A549 (cell line): ENCODE measurements around the gene ZNF22. TPM values are rescaled to one million over a fixed set of nuclear protein-coding genes. Genes with fewer than 3 reads are reported as not detected.

Experiments used
- ATAC-seq, 2 experiments: fragments of 200-7000 bp in 1 of 2; fragments of >200 bp in 1 of 2; cut with Nextera tagmentation in 1 of 2; cut with Tn5 transposase in 1 of 2; 3 replicates each; pipeline versions ENCODE4 v1.8.0 to v1.9.1; 2018 to 2020; ENCODE audit warnings: mild to moderate bottlenecking in 1 of 2, moderate library complexity in 1 of 2
- CTCF ChIA-PET: fragments of 300-600 bp; sonication (Branson Sonifier 250); formaldehyde crosslinking; extraction: SDS; loops from one replicate; lab custom pipeline; 2021; ENCODE audit warnings: antibody characterized with exemption, inconsistent platforms; lab: Yijun Ruan, JAX
- POLR2A ChIA-PET: fragments of 350-600 bp; formaldehyde crosslinking; extraction: SDS; loops from one replicate; lab custom pipeline; 2021; ENCODE audit warnings: antibody characterized with exemption, inconsistent platforms; lab: Yijun Ruan, JAX
- DNase-seq, 2 experiments: peaks; one replicate each; pipeline versions ENCODE4 v3.0.0 to v3.0.0-alpha.2; 2011 to 2016; ENCODE audit warnings: low read depth in 1 of 2, low spot score in 1 of 2
- FAIRE-seq: peaks from 2 replicates; lab custom pipeline; 2011; peaks lifted over from hg19 to GRCh38; lab: Jason Lieb, UNC
- H3K27ac ChIP-seq, 2 experiments: fragments of >200 bp; sonication (Bioruptor Twin); formaldehyde crosslinking; 3 replicates each; pipeline ENCODE4 v1.5.1; 2016 to 2017
- H3K4me1 ChIP-seq: fragments of >200 bp; sonication (Bioruptor Twin); formaldehyde crosslinking; 3 replicates; pipeline ENCODE4 v1.6.1; 2016
- H3K4me2 ChIP-seq: fragments of >200 bp; sonication (Bioruptor Twin); formaldehyde crosslinking; 3 replicates; pipeline ENCODE4 v1.6.1; 2016
- H3K4me3 ChIP-seq: fragments of >200 bp; sonication (Bioruptor Twin); formaldehyde crosslinking; 3 replicates; pipeline ENCODE4 v1.5.1; 2016
- H3K9me3 ChIP-seq: fragments of >200 bp; sonication (Bioruptor Twin); formaldehyde crosslinking; 3 replicates; pipeline ENCODE4 v1.6.1; 2016
- CBX2 ChIP-seq: fragments of 200-600 bp; sonication (generic); IDR thresholded peaks from 2 replicates; pipeline ENCODE4 v1.6.1; 2016; ENCODE audit warnings: low read depth, mild to moderate bottlenecking, borderline replicate concordance
- EHF ChIP-seq: fragments of 250-450 bp; sonication (Bioruptor Pico); IDR thresholded peaks from 2 replicates; pipeline ENCODE4 v1.5.0; 2020; ENCODE audit warnings: mild to moderate bottlenecking
- EHMT2 ChIP-seq: fragments of 200-600 bp; sonication (generic); IDR thresholded peaks from 2 replicates; pipeline ENCODE4 v1.6.1; 2016; ENCODE audit warnings: antibody characterized with exemption, low read depth, mild to moderate bottlenecking, moderate library complexity
- EP300 ChIP-seq, 2 experiments: fragments of >200 bp; sonication (Bioruptor Twin); formaldehyde crosslinking; IDR thresholded peaks; 2 replicates in 1 of 2; 3 replicates in 1 of 2; pipeline ENCODE4 v1.6.1; 2016 to 2017
- FOSL2 ChIP-seq, 2 experiments: fragments of 450-650 bp in 1 of 2; fragments of >200 bp in 1 of 2; sonication (Bioruptor Twin) in 1 of 2; formaldehyde crosslinking; IDR thresholded peaks; 2 replicates each; pipeline versions ENCODE4 v1.5.0 to v1.6.1; 2016 to 2020; ENCODE audit warnings: mild to moderate bottlenecking in 1 of 2, moderate library complexity in 1 of 2
- FOXS1 ChIP-seq: fragments of 250-450 bp; sonication (Bioruptor Pico); IDR thresholded peaks from 2 replicates; pipeline ENCODE4 v1.5.0; 2020; ENCODE audit warnings: mild to moderate bottlenecking, moderate library complexity
- HES2 ChIP-seq: fragments of >200 bp; sonication (Bioruptor Twin); formaldehyde crosslinking; IDR thresholded peaks from 2 replicates; pipeline ENCODE4 v1.6.1; 2016
- HOXA7 ChIP-seq: fragments of 250-450 bp; sonication (Bioruptor Pico); IDR thresholded peaks from 2 replicates; pipeline ENCODE4 v1.5.0; 2020; ENCODE audit warnings: mild to moderate bottlenecking, moderate library complexity
- JUNB ChIP-seq: fragments of >200 bp; sonication (Bioruptor Twin); formaldehyde crosslinking; IDR thresholded peaks from 2 replicates; pipeline ENCODE4 v1.6.1; 2016
- KDM1A ChIP-seq: fragments of 200-600 bp; sonication (generic); IDR thresholded peaks from 2 replicates; pipeline ENCODE4 v1.6.1; 2016; ENCODE audit warnings: low read depth, mild to moderate bottlenecking
- NR3C1 ChIP-seq: fragments of >200 bp; sonication (Bioruptor Twin); formaldehyde crosslinking; IDR thresholded peaks from 3 replicates; pipeline ENCODE4 v1.6.1; 2017
- POLR2A ChIP-seq: IDR thresholded peaks from 2 replicates; pipeline ENCODE4 v1.6.1; 2012; ENCODE audit warnings: mild to moderate bottlenecking, low read length
- POLR2AphosphoS2 ChIP-seq: conservative IDR thresholded peaks from 2 replicates; pipeline ENCODE4 v1.6.1; 2012; ENCODE audit warnings: low read length, improper control_type of control experiment, inconsistent platforms
- RCOR1 ChIP-seq: fragments of 150-350 bp; IDR thresholded peaks from 2 replicates; pipeline ENCODE4 v1.6.1; 2014; ENCODE audit warnings: antibody characterized with exemption, low read length, low read depth
- TFCP2L1 ChIP-seq: fragments of 250-450 bp; sonication (Bioruptor Pico); IDR thresholded peaks from 2 replicates; pipeline ENCODE4 v1.5.0; 2021; ENCODE audit warnings: mild to moderate bottlenecking
- ZFP36 ChIP-seq: fragments of 450-650 bp; IDR thresholded peaks from 2 replicates; pipeline ENCODE4 v1.6.1; 2014; ENCODE audit warnings: borderline replicate concordance; ENCODE audit not compliant: partially characterized antibody
- WGBS: methylation state at CpG from one replicate; pipeline ENCODE4 v1.1.6; 2017; ENCODE audit errors: missing lambda C conversion rate; 5-methylcytosine and 5-hydroxymethylcytosine counted together
- polyA plus RNA-seq, 4 experiments: library from polyadenylated mRNA; depleted of rRNA in 3 of 4; stranded (reverse); fragments of >200 nt; fragmentation: RNase III in 1 of 4; extraction: RNeasy Plus Mini Kit Qiagen cat#74134 plus additional on column Dnase treatment in 1 of 4; gene quantifications; 2 replicates in 3 of 4; 3 replicates in 1 of 4; pipeline ENCODE4 v1.2.3, GENCODE V29; 2011 to 2017
- TF ChIP-seq, protein P1 (sequence below): fragments of 200-600 bp; sonication (generic); IDR thresholded peaks from 2 replicates; pipeline ENCODE4 v1.6.1; 2016; ENCODE audit warnings: antibody characterized with exemption, mild to moderate bottlenecking, moderate library complexity
- TF ChIP-seq, protein P2 (sequence below): fragments of 250-450 bp; sonication (Bioruptor Pico); IDR thresholded peaks from 2 replicates; pipeline ENCODE4 v1.5.0; 2021; ENCODE audit warnings: mild to moderate bottlenecking, moderate library complexity, borderline replicate concordance

ZNF22 gene
- polyA plus RNA-seq, 2 of the 4 experiments (the other 2 are of a cell fraction): 8.5 to 13.0 TPM

GRCh38 chr10:45004661-45005060 is 3.9 kb downstream of the ZNF22 start:
- 71% methylated on average over 3 of the region's 3 CpGs for WGBS
- ATAC-seq (no peak), FAIRE-seq (no peak), DNase-seq (no peak)
- CTCF ChIA-PET: interaction anchor here (1.4 to 3.2 kb wide), 3 partner anchors 9 to 231 kb away, joined by 5 to 10 read pairs (median 9); no protein-coding TSS in a partner anchor
- 0 out of 3 replicates have a peak, but pooled peaks cover 3% of the 10 kb centered on the region for H3K4me1 ChIP-seq
- POLR2A ChIA-PET: no interaction called here
- peaks cover 50% of the 10 kb centered on the region for H3K9me3 ChIP-seq
- TF ChIP-seq, protein P1, sequence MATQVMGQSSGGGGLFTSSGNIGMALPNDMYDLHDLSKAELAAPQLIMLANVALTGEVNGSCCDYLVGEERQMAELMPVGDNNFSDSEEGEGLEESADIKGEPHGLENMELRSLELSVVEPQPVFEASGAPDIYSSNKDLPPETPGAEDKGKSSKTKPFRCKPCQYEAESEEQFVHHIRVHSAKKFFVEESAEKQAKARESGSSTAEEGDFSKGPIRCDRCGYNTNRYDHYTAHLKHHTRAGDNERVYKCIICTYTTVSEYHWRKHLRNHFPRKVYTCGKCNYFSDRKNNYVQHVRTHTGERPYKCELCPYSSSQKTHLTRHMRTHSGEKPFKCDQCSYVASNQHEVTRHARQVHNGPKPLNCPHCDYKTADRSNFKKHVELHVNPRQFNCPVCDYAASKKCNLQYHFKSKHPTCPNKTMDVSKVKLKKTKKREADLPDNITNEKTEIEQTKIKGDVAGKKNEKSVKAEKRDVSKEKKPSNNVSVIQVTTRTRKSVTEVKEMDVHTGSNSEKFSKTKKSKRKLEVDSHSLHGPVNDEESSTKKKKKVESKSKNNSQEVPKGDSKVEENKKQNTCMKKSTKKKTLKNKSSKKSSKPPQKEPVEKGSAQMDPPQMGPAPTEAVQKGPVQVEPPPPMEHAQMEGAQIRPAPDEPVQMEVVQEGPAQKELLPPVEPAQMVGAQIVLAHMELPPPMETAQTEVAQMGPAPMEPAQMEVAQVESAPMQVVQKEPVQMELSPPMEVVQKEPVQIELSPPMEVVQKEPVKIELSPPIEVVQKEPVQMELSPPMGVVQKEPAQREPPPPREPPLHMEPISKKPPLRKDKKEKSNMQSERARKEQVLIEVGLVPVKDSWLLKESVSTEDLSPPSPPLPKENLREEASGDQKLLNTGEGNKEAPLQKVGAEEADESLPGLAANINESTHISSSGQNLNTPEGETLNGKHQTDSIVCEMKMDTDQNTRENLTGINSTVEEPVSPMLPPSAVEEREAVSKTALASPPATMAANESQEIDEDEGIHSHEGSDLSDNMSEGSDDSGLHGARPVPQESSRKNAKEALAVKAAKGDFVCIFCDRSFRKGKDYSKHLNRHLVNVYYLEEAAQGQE: no peak
- TF ChIP-seq FOXS1 (CRISPR knock-in tag) (no peak), NR3C1 (no peak), TFCP2L1 (CRISPR knock-in tag) (no peak)
- H3K27ac ChIP-seq: no peak overlapping the region
- no peak overlapping the region for H3K4me2 ChIP-seq
- H3K4me3 ChIP-seq: no peak overlapping the region

- TF ChIP-seq, protein P2, sequence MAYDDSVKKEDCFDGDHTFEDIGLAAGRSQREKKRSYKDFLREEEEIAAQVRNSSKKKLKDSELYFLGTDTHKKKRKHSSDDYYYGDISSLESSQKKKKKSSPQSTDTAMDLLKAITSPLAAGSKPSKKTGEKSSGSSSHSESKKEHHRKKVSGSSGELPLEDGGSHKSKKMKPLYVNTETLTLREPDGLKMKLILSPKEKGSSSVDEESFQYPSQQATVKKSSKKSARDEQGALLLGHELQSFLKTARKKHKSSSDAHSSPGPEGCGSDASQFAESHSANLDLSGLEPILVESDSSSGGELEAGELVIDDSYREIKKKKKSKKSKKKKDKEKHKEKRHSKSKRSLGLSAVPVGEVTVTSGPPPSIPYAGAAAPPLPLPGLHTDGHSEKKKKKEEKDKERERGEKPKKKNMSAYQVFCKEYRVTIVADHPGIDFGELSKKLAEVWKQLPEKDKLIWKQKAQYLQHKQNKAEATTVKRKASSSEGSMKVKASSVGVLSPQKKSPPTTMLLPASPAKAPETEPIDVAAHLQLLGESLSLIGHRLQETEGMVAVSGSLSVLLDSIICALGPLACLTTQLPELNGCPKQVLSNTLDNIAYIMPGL (CRISPR knock-in tag): no peak
- no peak for TF ChIP-seq RCOR1
- no peak for TF ChIP-seq CBX2
- no peak for TF ChIP-seq FOXS1 (CRISPR knock-in tag)
- TF ChIP-seq EHF (CRISPR knock-in tag): no peak
- TF ChIP-seq KDM1A: no peak
- no peak for TF ChIP-seq HOXA7
- no peak for TF ChIP-seq POLR2A
- TF ChIP-seq EHMT2: no peak
- no peak for TF ChIP-seq POLR2AphosphoS2
- no peak for TF ChIP-seq FOSL2 (IDR thresholded peaks at IDR 0.05)
- no peak for TF ChIP-seq FOSL2 (CRISPR knock-in tag; IDR thresholded peaks at IDR 0.05)
- TF ChIP-seq ZFP36: no peak
- TF ChIP-seq HES2: no peak
- TF ChIP-seq JUNB: no peak
- TF ChIP-seq EP300 (IDR thresholded peaks at IDR 0.05): no peak
- 84% methylated on average over 1 of the region's 1 CpG for WGBS
- no peak for ATAC-seq
- FAIRE-seq: no peak
- Histone ChIP-seq H3K4me2 (no peak overlapping the region), H3K9me3 (peaks cover 45% of the 10 kb centered on the region), H3K27ac (no peak overlapping the region), H3K4me1 (0 out of 3 replicates have a peak, but pooled peaks cover 3% of the 10 kb centered on the region), H3K4me3 (no peak overlapping the region)
- DNase-seq: no peak
- ChIA-PET CTCF (interaction anchor here (1.1 to 3.2 kb wide), 3 partner anchors 10 to 73 kb away, joined by 6 to 10 read pairs (median 9); no protein-coding TSS in a partner anchor), POLR2A (no interaction called here)
Measured at GRCh38 chr10:45005284-45005683, 4.6 kb downstream of the ZNF22 start.
